NCI-H345 treated with DMSO at 0.1 percent for 48 hours (cell line): ENCODE measurements around the gene L3MBTL3.
"Not testable (repeated sequence)": the region's sequence is repeated elsewhere in the genome, so short reads cannot be mapped to it uniquely, and the experiment has no call there.

Source experiments
- DNase-seq: peaks from one replicate; lab custom pipeline; 2025; ENCODE audit not compliant: unreplicated experiment; lab: John Stamatoyannopoulos, UW

Gene L3MBTL3

DNA sequence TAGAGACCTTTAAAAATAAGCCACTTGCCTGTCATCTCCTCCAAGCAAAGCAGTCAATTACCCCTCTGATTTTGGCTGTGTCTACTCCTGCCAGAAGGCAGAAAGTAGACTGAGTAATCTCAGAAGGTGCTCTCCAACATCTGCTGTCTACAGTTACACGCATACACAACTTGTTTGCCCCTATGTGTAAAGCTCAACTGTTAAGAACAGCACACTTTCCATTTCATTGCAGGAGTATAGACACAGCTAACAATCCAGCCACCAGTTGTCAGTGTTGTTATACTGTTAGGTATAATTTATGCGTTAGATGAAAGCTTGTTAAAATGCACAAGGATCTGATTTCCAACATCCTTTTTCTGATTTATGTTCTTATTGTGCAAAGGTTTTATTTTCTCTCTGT lies 116.2 kb downstream of the L3MBTL3 start:
- DNase-seq = no peak

DNA sequence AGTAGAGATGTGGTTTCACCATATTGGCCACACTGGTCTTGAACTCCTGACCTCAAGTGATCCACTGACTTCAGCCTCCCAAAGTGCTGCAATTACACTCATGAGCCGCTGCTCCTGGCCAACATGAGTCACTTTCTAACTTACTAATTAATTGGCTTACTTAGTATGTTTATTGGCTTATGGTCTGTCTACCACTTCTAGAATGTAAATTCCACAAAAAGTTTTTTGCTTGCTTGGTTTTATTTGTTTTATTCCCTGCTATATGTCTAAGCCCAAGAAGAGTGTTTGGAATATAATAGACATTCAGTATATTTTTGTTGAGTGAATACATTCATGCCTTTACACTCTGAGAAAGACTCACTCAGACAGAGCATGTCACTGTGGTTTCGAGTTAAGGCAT lies 118.4 kb downstream of the L3MBTL3 start:
- no peak for DNase-seq

GRCh38 chr6:130138116-130138908 lies 119.9 kb downstream of the L3MBTL3 start:
- DNase-seq = no peak

DNA sequence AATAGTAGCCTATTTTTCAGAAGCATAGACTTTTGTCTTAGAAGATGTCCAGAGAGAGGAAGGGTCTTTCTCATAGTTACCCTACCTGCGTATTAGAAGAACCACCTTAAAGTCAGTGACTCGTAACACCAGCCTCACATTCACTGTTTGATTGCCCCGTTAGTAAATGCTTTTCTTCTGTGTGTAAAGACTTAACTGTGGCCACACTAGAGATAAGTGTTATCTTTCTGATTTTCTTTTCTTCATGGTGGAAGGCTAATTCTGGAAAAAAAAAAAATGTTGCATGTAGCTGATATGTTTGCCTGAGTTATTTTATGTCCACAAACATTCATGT lies 120.5 kb downstream of the L3MBTL3 start:
- no peak for DNase-seq

DNA sequence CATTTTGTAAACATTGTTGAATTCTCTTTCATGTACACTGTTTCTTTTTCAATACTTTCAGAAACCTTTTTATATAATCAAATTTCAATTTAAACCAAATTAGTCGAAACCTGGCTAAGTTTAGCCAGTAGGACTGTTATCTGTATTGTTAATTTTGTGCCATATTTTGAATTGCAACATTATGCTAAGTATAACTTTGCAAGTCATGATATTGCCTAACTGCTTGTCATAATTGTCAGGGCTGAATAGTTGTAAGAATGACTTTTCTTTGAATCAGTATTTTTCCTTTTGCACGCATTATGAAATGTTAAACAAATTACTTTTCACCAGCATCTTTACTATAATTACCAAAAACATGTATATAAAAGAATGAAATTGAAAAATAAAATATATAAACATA lies 121.7 kb downstream of the L3MBTL3 start:
- no peak for DNase-seq

- no peak for DNase-seq
Observed at GRCh38 chr6:130143709-130144108, 125.3 kb downstream of the L3MBTL3 start.

DNA sequence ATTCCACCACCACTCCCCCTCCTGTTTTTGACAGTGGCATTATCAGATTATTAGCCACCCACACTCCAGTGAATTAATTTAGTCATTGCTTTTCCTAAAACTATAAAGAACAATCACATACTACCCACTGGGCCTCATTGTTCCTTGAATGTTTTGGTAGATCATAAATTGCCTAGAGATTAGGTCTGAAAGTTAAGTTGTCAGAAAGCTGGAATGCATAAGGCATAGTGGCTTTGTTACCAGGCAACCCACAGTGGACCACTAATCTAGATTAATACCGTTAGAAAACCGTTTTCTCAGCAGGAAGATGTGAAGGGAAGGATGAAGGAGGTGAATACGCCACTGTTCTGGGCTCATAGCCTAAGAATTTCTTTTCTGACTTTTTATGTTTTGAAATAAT lies 128.7 kb downstream of the L3MBTL3 start:
- DNase-seq = no peak

- DNase-seq = no peak
Observed at GRCh38 chr6:130148181-130148580, 129.8 kb downstream of the L3MBTL3 start.

- not testable (repeated sequence) for DNase-seq
Observed at GRCh38 chr6:130149016-130149415, 130.6 kb downstream of the L3MBTL3 start.

DNA sequence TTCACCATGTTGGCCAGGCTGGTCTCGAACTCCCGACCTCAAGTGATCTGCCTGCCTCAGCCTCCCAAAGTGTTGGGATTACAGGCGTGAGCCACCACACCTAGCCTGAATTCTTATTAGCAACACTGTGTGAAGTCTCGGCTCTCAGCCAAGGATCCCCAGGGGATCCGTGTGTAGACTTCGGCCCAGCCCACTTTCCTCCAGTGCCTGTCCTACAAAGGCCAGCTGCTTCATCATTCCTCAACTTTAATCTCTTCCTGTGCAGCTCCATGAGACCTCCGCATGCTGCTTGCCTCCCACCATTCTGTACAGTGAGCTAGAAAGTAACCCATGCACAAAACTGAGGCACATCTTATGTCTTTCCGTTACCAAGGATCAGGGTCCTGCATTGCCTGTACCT lies 132.5 kb downstream of the L3MBTL3 start:
- DNase-seq = no peak

- no peak for DNase-seq
Observed at GRCh38 chr6:130152908-130153510, 134.6 kb downstream of the L3MBTL3 start.

DNA sequence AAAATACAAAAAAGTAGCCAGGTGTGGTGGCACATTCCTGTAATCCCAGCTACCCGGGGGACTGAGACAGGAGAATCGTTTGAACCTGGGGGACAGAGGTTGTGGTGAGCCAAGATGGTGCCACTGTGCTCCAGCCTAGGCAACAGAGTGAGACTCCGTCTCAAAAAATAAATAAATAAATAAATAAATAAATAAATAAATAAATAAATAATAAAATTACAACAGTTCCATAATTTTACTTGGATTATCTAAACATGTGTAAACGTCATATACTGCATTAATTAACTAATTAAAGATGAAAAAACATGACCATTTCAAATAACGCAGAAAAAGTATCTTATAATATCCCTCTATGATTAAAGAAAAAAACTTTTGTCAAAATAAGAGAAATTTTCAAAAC lies 138.5 kb downstream of the L3MBTL3 start:
- DNase-seq = no peak

GRCh38 chr6:130158056-130158455 lies 139.7 kb downstream of the L3MBTL3 start:
- no peak for DNase-seq

DNA sequence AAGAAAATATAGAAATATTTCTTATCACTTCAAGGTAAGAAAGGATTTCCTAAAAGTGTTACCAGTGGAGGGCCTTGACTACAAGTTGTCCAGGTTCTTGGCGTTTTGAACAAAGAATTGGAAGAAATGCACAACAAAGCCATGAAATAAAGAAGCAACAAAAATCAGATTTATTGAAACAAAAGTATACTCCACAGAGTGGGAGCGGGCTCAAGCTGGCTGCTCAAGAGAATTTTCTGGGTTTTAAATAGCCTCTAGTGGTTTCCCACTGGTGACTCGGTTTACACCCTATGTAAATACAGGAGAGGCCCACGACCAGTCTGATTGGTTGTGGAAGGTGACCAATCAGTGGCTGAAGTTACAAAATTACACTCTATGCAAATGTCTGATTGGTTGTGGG lies 140.2 kb downstream of the L3MBTL3 start:
- DNase-seq = no peak

DNA sequence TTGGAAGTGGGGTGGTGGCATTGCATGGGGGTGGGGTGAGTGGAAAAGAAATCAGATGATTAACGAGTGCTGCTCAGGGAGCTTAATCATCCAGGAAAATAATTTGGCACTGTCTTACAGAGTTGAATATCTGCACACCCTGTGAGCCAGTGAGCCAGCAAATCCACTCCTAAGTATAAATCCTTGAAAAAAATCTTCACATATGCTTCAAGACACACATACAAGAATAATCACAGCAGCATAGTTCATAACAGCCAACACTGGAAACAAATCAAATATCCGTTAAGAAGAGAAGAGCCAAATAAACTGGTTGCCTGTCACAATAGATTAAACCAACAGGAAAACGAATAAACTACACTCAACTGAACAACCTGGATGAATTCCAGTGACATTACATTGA lies 141.6 kb downstream of the L3MBTL3 start:
- DNase-seq = no peak

DNA sequence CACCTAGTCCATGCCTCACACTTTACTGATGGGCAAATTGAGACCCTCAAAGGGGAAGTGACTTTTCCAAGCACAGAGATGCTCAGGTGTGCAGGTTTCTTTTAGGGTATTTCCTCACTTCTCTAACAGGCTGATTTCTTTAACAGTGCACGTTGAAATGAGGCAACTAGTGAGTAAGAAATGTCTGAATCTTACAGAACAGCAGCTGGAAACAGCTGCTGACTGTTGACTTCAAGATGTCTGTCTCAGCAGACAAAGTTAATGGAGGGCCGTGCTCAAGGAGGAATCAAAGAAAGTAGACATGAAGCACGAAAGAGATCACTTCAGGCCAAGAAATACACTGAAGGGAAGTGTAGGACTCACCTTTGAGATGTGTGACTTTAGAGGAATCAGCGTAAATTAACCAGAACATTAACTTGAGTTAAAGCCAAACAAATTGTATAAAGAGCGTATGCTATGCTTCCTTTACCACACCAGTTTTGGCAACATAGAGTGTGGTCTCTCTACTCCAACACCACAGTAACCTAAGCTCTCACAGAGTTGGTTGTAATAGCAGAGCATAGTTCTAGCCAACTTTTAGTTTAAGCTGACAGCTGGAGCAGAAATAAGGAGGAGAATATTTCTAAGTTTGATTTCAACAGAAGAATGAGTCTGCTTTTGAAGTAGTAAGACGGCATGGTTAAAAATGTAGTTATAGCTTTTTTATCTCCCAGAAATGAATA lies 143.5 kb downstream of the L3MBTL3 start:
- DNase-seq = no peak

GRCh38 chr6:130162421-130162820 lies 144.0 kb downstream of the L3MBTL3 start:
- no peak for DNase-seq

GRCh38 chr6:130163266-130163665 lies 144.9 kb downstream of the L3MBTL3 start:
- DNase-seq = no peak

DNA sequence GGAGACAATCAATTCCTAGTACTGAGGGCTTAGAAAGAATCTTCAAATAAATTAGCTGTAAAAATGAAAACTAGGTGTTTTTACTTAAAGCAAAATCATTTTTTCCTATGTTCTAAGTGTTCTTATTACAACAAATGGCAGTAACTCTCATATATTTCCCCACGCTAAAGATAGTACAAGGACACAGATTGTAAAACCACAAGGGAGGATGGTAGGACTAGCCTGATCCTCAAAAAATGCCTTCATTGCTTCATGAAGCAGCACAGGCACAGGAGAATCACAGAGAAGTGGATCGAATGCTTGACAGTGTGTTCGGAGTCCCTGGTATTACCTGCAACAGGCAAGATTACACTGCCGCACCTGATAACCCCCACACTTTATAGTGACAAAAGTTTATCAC lies 145.9 kb downstream of the L3MBTL3 start:
- DNase-seq = no peak

- no peak for DNase-seq
Observed at GRCh38 chr6:130167655-130168054, 149.3 kb downstream of the L3MBTL3 start.

DNA sequence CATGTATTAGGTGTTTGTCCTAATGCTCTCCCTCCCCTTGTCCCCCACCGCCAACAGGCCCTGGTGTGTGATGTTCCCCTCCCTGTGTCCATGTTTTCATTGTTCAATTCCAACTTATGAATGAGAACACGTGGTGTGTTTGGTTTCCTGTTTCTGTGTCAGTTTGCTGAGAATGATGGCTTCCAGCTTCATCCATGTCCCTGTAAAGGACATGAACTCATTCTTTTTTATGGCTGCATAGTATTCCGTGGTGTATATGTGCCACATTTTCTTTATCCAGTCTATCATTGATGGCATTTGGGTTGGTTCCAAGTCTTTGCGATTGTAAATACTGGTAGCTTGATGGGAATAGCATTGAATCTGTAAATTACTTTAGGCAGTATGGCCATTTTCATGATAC lies 151.8 kb downstream of the L3MBTL3 start:
- not testable (repeated sequence) for DNase-seq

DNA sequence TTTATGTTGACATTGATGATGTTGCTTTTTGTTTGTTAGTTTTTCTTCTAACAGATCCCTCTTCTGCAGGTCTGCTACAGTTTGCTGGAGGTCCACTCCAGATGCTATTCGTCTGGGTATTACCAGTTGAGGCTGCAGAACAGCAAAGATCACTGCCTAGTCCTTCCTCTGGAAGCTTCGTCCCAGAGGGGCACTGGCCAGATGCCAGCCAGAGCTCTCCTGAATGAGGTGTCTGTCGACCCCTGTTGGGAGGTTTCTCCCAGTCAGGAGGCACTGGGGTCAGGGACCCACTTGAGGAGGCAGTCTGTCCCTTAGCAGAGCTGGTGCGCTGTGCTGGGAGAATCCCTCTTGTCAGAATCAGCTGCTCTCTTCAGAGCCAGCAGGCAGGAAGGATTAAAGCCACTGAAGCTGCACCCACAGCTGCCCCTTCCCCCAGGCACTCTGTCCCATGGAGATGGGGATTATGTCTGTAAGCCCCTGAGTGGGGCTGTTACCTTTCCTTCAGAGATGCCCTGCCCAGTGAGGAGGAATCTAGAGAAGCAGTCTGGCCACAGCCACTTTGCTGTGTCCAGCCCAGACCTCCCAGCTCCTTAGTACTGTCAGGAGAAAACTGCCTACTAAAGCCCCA lies 155.1 kb downstream of the L3MBTL3 start:
- DNase-seq = not testable (repeated sequence)
